Activated CD4-positive, alpha-beta T cell treated with anti-CD3 and anti-CD28 coated beads, Interleukin-2, amount 50 U/mL, for 16 hours (primary cell): ENCODE results near the gene MCM3AP.

Source experiments
- DNase-seq: peaks from one replicate; pipeline ENCODE4 v3.0.0-alpha.2; 2020

MCM3AP gene

GRCh38 chr21:46215436-46216131, 69.8 kb downstream of the MCM3AP start:
- DNase-seq = no peak

- DNase-seq = no peak
Measured at GRCh38 chr21:46214478-46215340, 70.7 kb downstream of the MCM3AP start.

GRCh38 chr21:46213620-46214286, 71.7 kb downstream of the MCM3AP start:
- DNase-seq = no peak

GRCh38 chr21:46212721-46213484, 72.5 kb downstream of the MCM3AP start:
- no peak for DNase-seq

- DNase-seq = no peak
Measured at GRCh38 chr21:46211786-46212720, 73.4 kb downstream of the MCM3AP start.

- no peak for DNase-seq
Measured at GRCh38 chr21:46211376-46211775, 74.0 kb downstream of the MCM3AP start.

- no peak for DNase-seq
Measured at GRCh38 chr21:46210378-46211136, 74.9 kb downstream of the MCM3AP start.

GRCh38 chr21:46208761-46209721, 76.4 kb downstream of the MCM3AP start:
- DNase-seq = no peak

- DNase-seq = no peak
Measured at GRCh38 chr21:46207920-46208591, 77.4 kb downstream of the MCM3AP start.

GRCh38 chr21:46207006-46207919, 78.1 kb downstream of the MCM3AP start:
- no peak for DNase-seq

- DNase-seq = no peak
Measured at GRCh38 chr21:46206163-46207005, 79.0 kb downstream of the MCM3AP start.

GRCh38 chr21:46205766-46206162, 79.6 kb downstream of the MCM3AP start:
- no peak for DNase-seq

- no peak for DNase-seq
Measured at GRCh38 chr21:46205166-46205565, 80.2 kb downstream of the MCM3AP start.

- DNase-seq = no peak
Measured at GRCh38 chr21:46203203-46203600, 82.2 kb downstream of the MCM3AP start.

- DNase-seq = no peak
Measured at GRCh38 chr21:46202592-46203202, 82.7 kb downstream of the MCM3AP start.
